SK-N-SH (cell line): ENCODE measurements around the gene LY6G6D. TPM values are rescaled to one million over a fixed set of nuclear protein-coding genes. Genes with fewer than 3 reads are reported as not detected.

Experiments used
- CTCF ChIA-PET: fragments of 300-600, 350-600 bp; formaldehyde crosslinking; extraction: SDS; loops from one replicate; lab custom pipeline; 2021; lab: Yijun Ruan, JAX
- POLR2A ChIA-PET: fragments of 350-600 bp; sonication (Branson Sonifier 250); formaldehyde crosslinking; extraction: SDS; loops from one replicate; lab custom pipeline; 2020; ENCODE audit warnings: antibody characterized with exemption, inconsistent platforms; lab: Yijun Ruan, JAX
- DNase-seq: peaks from one replicate; pipeline ENCODE4 v3.0.0; 2012
- H2AFZ ChIP-seq: fragments of 200-600 bp; sonication (generic); 2 replicates; pipeline ENCODE4 v1.8.1; 2016; ENCODE audit warnings: antibody characterized with exemption, mild to moderate bottlenecking, low read depth
- H3F3A ChIP-seq: fragments of 200-600 bp; sonication (generic); replicated peaks from 2 replicates; pipeline ENCODE3; 2016; ENCODE audit warnings: antibody characterized with exemption, mild to moderate bottlenecking; ENCODE audit not compliant: insufficient read depth
- H3K27ac ChIP-seq, 2 experiments: fragments of 200-500 bp in 1 of 2; fragments of 200-600 bp in 1 of 2; sonication (Bioruptor generic) in 1 of 2; sonication (generic), shearing (Covaris generic) in 1 of 2; 2 replicates each; pipeline versions ENCODE4 v1.5.1 to v1.6.1; 2014 to 2016; ENCODE audit warnings: low read depth in 2 of 2, inconsistent platforms in 1 of 2, low read length in 1 of 2, mild to moderate bottlenecking in 1 of 2, mixed read lengths in 1 of 2
- H3K27me3 ChIP-seq: fragments of 200-600 bp; sonication (generic), shearing (Covaris generic); 2 replicates; pipeline ENCODE4 v1.6.1; 2016; ENCODE audit warnings: mixed run types; ENCODE audit not compliant: insufficient read depth
- H3K36me3 ChIP-seq, 2 experiments: fragments of 200-500 bp in 1 of 2; fragments of 200-600 bp in 1 of 2; sonication (Bioruptor generic) in 1 of 2; sonication (generic) in 1 of 2; replicated peaks in 1 of 2; 2 replicates each; pipeline versions ENCODE3 to v1.5.1; 2014 to 2016; ENCODE audit warnings: low read length in 1 of 2, mild to moderate bottlenecking in 1 of 2; ENCODE audit not compliant: insufficient read depth in 2 of 2, control insufficient read depth in 1 of 2
- H3K4me1 ChIP-seq, 2 experiments: fragments of 200-500 bp in 1 of 2; fragments of 200-600 bp in 1 of 2; sonication (Bioruptor generic) in 1 of 2; sonication (generic), shearing (Covaris generic) in 1 of 2; 2 replicates each; pipeline versions ENCODE4 v1.5.1 to v1.6.1; 2014 to 2016; ENCODE audit warnings: low read depth in 1 of 2, low read length in 1 of 2, mixed run types in 1 of 2; ENCODE audit not compliant: insufficient read depth in 2 of 2, control insufficient read depth in 1 of 2
- H3K4me2 ChIP-seq: fragments of 200-600 bp; sonication (generic), shearing (Covaris generic); 2 replicates; pipeline ENCODE4 v1.6.1; 2017; ENCODE audit warnings: mixed run types
- H3K4me3 ChIP-seq, 2 experiments: fragments of 200-500 bp in 1 of 2; fragments of 200-600 bp in 1 of 2; sonication (Bioruptor generic) in 1 of 2; sonication (generic), shearing (Covaris generic) in 1 of 2; 2 replicates each; pipeline versions ENCODE4 v1.5.1 to v1.8.1; 2014 to 2016; ENCODE audit warnings: low read depth in 2 of 2, inconsistent platforms in 1 of 2, low read length in 1 of 2, mild to moderate bottlenecking in 1 of 2, mixed read lengths in 1 of 2, moderate library complexity in 1 of 2
- H3K79me2 ChIP-seq: fragments of 200-600 bp; sonication (generic); 2 replicates; pipeline ENCODE4 v1.8.1; 2017; ENCODE audit warnings: mild to moderate bottlenecking; ENCODE audit not compliant: insufficient read depth
- H3K9ac ChIP-seq: fragments of 200-600 bp; sonication (generic); 2 replicates; pipeline ENCODE4 v1.6.1; 2017; ENCODE audit warnings: mixed run types
- H3K9me2 ChIP-seq: fragments of 200-600 bp; sonication (generic); 2 replicates; pipeline ENCODE4 v1.6.1; 2017; ENCODE audit warnings: mixed run types
- H3K9me3 ChIP-seq: fragments of 200-600 bp; sonication (generic); 2 replicates; pipeline ENCODE4 v1.6.1; 2017; ENCODE audit warnings: mixed run types, mild to moderate bottlenecking, moderate library complexity
- H4K20me1 ChIP-seq: fragments of 200-600 bp; sonication (generic); 2 replicates; pipeline ENCODE4 v1.6.1; 2017; ENCODE audit warnings: mild to moderate bottlenecking, mixed run types; ENCODE audit not compliant: insufficient read depth
- CTCF ChIP-seq: fragments of 200-600 bp; sonication (generic); IDR thresholded peaks from 2 replicates; pipeline ENCODE4 v1.6.1; 2017; ENCODE audit warnings: antibody characterized with exemption, mild to moderate bottlenecking, moderate library complexity
- ELF1 ChIP-seq: IDR thresholded peaks from 2 replicates; pipeline ENCODE4 v1.4.0; 2012
- EP300 ChIP-seq, 2 experiments: IDR thresholded peaks; 2 replicates each; pipeline versions ENCODE4 v1.4.0 to v1.6.1; 2012; ENCODE audit warnings: borderline replicate concordance in 1 of 2, low read depth in 1 of 2, low read length in 1 of 2
- FOSL2 ChIP-seq: IDR thresholded peaks from 2 replicates; pipeline ENCODE4 v1.4.0; 2012; ENCODE audit warnings: low read depth, mild to moderate bottlenecking, moderate library complexity, borderline replicate concordance
- FOXM1 ChIP-seq: IDR thresholded peaks from 2 replicates; pipeline ENCODE4 v1.4.0; 2012; ENCODE audit warnings: low read depth, mild to moderate bottlenecking
- JUND ChIP-seq: IDR thresholded peaks from 2 replicates; pipeline ENCODE4 v1.4.0; 2012
- MEF2A ChIP-seq: IDR thresholded peaks from 2 replicates; pipeline ENCODE4 v1.4.0; 2012; ENCODE audit warnings: low read depth, borderline replicate concordance
- NFIC ChIP-seq: IDR thresholded peaks from 2 replicates; pipeline ENCODE4 v1.4.0; 2012; ENCODE audit warnings: borderline replicate concordance
- TCF12 ChIP-seq: IDR thresholded peaks from 2 replicates; pipeline ENCODE4 v1.4.0; 2012
- WGBS: methylation state at CpG from one replicate; pipeline ENCODE4 v1.1.6; 2017; ENCODE audit warnings: low lambda C conversion rate; 5-methylcytosine and 5-hydroxymethylcytosine counted together
- polyA plus RNA-seq, 3 experiments: library from polyadenylated mRNA; depleted of rRNA; stranded (reverse); fragments of >200 nt; gene quantifications; 2 replicates each; pipeline ENCODE4 v1.2.3, GENCODE V29; 2012

The LY6G6D gene
- polyA plus RNA-seq, 1 of the 3 experiments (the other 2 are of a cell fraction) = not detected

DNA sequence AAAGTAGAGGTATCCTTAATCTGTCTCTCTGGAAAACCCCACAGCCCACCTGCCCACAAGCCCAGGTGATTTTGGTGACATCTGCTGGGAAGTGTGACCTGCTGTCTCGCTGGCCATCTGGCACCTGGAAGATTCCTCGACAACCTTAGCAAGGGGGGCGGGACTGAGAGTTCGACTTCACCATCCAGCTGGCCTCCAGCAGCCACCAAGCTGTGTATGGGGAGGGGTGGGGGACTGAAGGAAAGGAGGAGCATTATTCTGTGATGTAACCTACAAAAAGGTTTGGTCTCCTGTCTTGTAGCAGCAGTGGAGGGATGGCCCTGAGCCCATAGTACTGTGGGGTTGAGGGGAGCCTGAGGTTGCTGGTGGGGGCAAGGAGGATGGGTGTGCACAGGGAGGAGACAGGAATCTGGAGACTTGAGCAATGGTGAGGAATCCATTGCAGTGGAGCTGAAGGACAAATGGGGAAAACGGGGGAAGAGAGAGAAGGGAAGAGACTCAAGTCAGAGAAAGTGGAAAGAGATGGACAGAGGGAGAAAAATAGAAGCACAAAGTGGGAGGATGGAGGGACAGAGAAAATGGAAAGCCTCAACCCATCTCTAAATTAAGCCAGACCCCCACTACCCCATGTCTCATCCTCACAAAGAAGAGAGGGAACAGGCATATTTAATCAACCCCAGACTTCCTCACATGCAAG lies 4.5 kb upstream of the LY6G6D start (continued):
- TF ChIP-seq FOXM1 (no peak), ELF1 (no peak), FOSL2 (no peak), NFIC (no peak)
- TF ChIP-seq, all 33 proteins: peak for 0

DNA sequence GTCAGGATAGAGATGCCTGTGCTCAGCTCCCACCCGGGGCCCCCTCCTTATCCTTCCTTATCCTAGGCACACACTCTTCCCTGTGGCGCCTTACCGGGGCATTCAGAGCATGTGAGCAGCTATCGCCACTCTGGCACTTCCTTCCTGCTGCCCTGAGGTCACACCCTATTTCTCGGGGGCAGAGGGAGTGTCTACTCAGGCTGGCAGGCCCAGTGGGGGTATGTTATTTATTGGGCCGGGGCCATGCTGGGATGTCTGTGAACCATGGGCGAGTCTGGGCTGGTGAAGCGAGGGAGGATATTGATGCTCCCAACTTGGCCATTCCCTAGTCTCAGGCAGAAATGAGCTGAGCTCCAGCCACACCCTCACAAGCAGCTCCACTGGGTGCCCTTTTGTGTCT lies 3.9 kb upstream of the LY6G6D start:
- ChIA-PET POLR2A (no interaction called here), CTCF (interaction anchor here (0.6 to 2.9 kb wide), 3 partner anchors 8 to 59 kb away, joined by 3 to 9 read pairs (median 6); partner anchors contain the start of gene ABHD16A)
- H3K27me3 ChIP-seq = no peaks in the 10 kb centered on the region
- no peaks in the 10 kb centered on the region for H3K9me3 ChIP-seq
- H4K20me1 ChIP-seq = no peaks in the 10 kb centered on the region
- peaks cover 3% of the 10 kb centered on the region for H3F3A ChIP-seq
- H3K9ac ChIP-seq = no peak overlapping the region
- no peaks in the 10 kb centered on the region for H3K79me2 ChIP-seq
- H2AFZ ChIP-seq = no peak overlapping the region
- H3K27ac ChIP-seq = no peak overlapping the region
- H3K4me1 ChIP-seq = no peaks in the 10 kb centered on the region
- 75% methylated on average over 7 of the region's 8 CpGs for WGBS
- H3K36me3 ChIP-seq = no peaks in the 10 kb centered on the region
- TF ChIP-seq JUND (no peak), TCF12 (no peak), EP300 (IDR thresholded peaks at IDR 0.05; ENCODE audit: borderline replicate concordance in 1 of 2, low read depth in 1 of 2, low read length in 1 of 2) (no peak)
- no peak for DNase-seq
- H3K4me3 ChIP-seq = no peak overlapping the region
- H3K9me2 ChIP-seq = no peaks in the 10 kb centered on the region
- no peak overlapping the region for H3K4me2 ChIP-seq

- DNase-seq = no peak
- H3K9ac ChIP-seq = no peak overlapping the region
- WGBS = 72% methylated on average over 5 of the region's 8 CpGs
- POLR2A ChIA-PET = no interaction called here
- CTCF ChIA-PET = interaction anchor here (1.2 to 2.9 kb wide), 5 partner anchors 10 to 118 kb away, joined by 3 to 9 read pairs (median 5); partner anchors contain the start of gene ABHD16A
- no peaks in the 10 kb centered on the region for H3K36me3 ChIP-seq
- peak; percentile 25; the same call in 1 of the 2 replicates for TF ChIP-seq CTCF
- no peak for TF ChIP-seq MEF2A
- H2AFZ ChIP-seq = no peak overlapping the region
- no peaks in the 10 kb centered on the region for H3K9me2 ChIP-seq
- no peaks in the 10 kb centered on the region for H3K9me3 ChIP-seq
- H3K79me2 ChIP-seq = no peaks in the 10 kb centered on the region
- no peaks in the 10 kb centered on the region for H4K20me1 ChIP-seq
- H3K4me1 ChIP-seq = no peaks in the 10 kb centered on the region
- no peak overlapping the region for H3K4me3 ChIP-seq
- H3F3A ChIP-seq = peaks cover 3% of the 10 kb centered on the region
- H3K27me3 ChIP-seq = no peaks in the 10 kb centered on the region
- H3K27ac ChIP-seq = no peak overlapping the region
- H3K4me2 ChIP-seq = no peak overlapping the region
Measured at GRCh38 chr6:31712296-31712695, 2.9 kb upstream of the LY6G6D start.
